Muscle of leg (tissue), 11 donors: ENCODE results near the gene GPBAR1. TPM values are rescaled to one million over a fixed set of nuclear protein-coding genes. Genes with fewer than 3 reads are reported as not detected.
"Not testable (repeated sequence)": the region's sequence is repeated elsewhere in the genome, so short reads cannot be mapped to it uniquely, and the experiment has no call there.

ENCODE experiments used
- DNase-seq: peaks from one replicate; pipeline ENCODE4 v3.0.0; 2013
- H3K27ac ChIP-seq: one replicate; pipeline ENCODE4 v1.5.1; 2013; ENCODE audit warnings: mild to moderate bottlenecking, low read length, control low read depth
- H3K27me3 ChIP-seq: one replicate; pipeline ENCODE4 v1.6.1; 2013; ENCODE audit warnings: low read length; ENCODE audit not compliant: control insufficient read depth, insufficient read depth
- H3K36me3 ChIP-seq: one replicate; pipeline ENCODE4 v1.6.1; 2013; ENCODE audit warnings: low read length; ENCODE audit not compliant: control insufficient read depth, insufficient read depth
- H3K4me1 ChIP-seq: one replicate; pipeline ENCODE4 v1.6.1; 2013; ENCODE audit warnings: low read length; ENCODE audit not compliant: control insufficient read depth, insufficient read depth
- H3K4me3 ChIP-seq: one replicate; pipeline ENCODE4 v1.5.1; 2013; ENCODE audit warnings: low read length, control low read depth
- H3K9me3 ChIP-seq: replicated peaks from 2 replicates; pipeline ENCODE4 v1.6.1; 2013; ENCODE audit warnings: low read depth, low read length; ENCODE audit not compliant: control insufficient read depth
- WGBS: methylation state at CpG from one replicate; pipeline ENCODE4 v1.1.5; 2013; ENCODE audit warnings: missing lambda C conversion rate; ENCODE audit not compliant: insufficient coverage; 5-methylcytosine and 5-hydroxymethylcytosine counted together
- polyA plus RNA-seq, 8 donors: library from polyadenylated mRNA; unstranded; fragments of 120-200 nt; gene quantifications; one replicate each; pipeline versions ENCODE4 v1.2.1 to v1.2.3, GENCODE V29; 2013; ENCODE audit warnings: inconsistent platforms in 1 of 8, low replicate concordance in 1 of 8; ENCODE audit not compliant: insufficient read length in 8 of 8, insufficient read depth in 1 of 8
- total RNA-seq: library from RNA; stranded (reverse); fragments of 120-200 nt; gene quantifications from one replicate; pipeline ENCODE4 v1.2.4, GENCODE V29; 2013

Gene GPBAR1
- total and polyA plus RNA-seq, 9 donors, result 1.3 to 5.7 (median 2.6) TPM

GRCh38 chr2:218311541-218312266 is 50.9 kb downstream of the GPBAR1 start:
- not testable (repeated sequence) for H3K27me3 ChIP-seq, H3K4me1 ChIP-seq, H3K36me3 ChIP-seq, H3K27ac ChIP-seq, H3K9me3 ChIP-seq, DNase-seq, H3K4me3 ChIP-seq
- WGBS, result no CpG with 5 or more reads among the region's 11 CpGs

GRCh38 chr2:218312267-218312756 is 51.5 kb downstream of the GPBAR1 start:
- DNase-seq, result no peak
- no peak overlapping the region for H3K27ac ChIP-seq
- no peaks in the 10 kb centered on the region for H3K36me3 ChIP-seq
- H3K4me1 ChIP-seq, result peaks cover 5% of the 10 kb centered on the region
- H3K9me3 ChIP-seq, result no peaks in the 10 kb centered on the region
- H3K4me3 ChIP-seq, result no peak overlapping the region
- WGBS, result no CpG with 5 or more reads among the region's 2 CpGs
- no peaks in the 10 kb centered on the region for H3K27me3 ChIP-seq

GRCh38 chr2:218313356-218313755 is 52.5 kb downstream of the GPBAR1 start:
- Histone ChIP-seq H3K27me3 (no peaks in the 10 kb centered on the region), H3K36me3 (no peaks in the 10 kb centered on the region), H3K27ac (no peak overlapping the region), H3K4me3 (no peak overlapping the region), H3K9me3 (no peaks in the 10 kb centered on the region), H3K4me1 (peaks cover 5% of the 10 kb centered on the region)
- DNase-seq, result no peak
- no CpG with 5 or more reads among the region's 1 CpG for WGBS

Other genes starting within 250 kb of the GPBAR1 start
- gene RUFY4, start 191.8 kb upstream of the GPBAR1 start, total RNA-seq, result 0.27 TPM
- under 1 TPM in 6 of 8 donors, not detected in 2; 0.14 to 0.28 (median 0.21) TPM for gene RUFY4, start 191.8 kb upstream of the GPBAR1 start, polyA plus RNA-seq
- gene CXCR2, start 135.0 kb upstream of the GPBAR1 start, total RNA-seq, result 0.04 TPM
- under 1 TPM; 0.12 to 0.83 (median 0.30) TPM for gene CXCR2, start 135.0 kb upstream of the GPBAR1 start, polyA plus RNA-seq
- not detected for gene CXCR1, start 94.1 kb upstream of the GPBAR1 start, total RNA-seq
- under 1 TPM in 4 of 8 donors, not detected in 4; 0.06 to 0.30 (median 0.11) TPM for gene CXCR1, start 94.1 kb upstream of the GPBAR1 start, polyA plus RNA-seq
- gene ARPC2, start 43.8 kb upstream of the GPBAR1 start, total RNA-seq, result 206 TPM
- gene ARPC2, start 43.8 kb upstream of the GPBAR1 start, polyA plus RNA-seq, result 100 to 1,000 TPM; 220 to 261 (median 237) TPM
- gene AAMP, start 9.1 kb downstream of the GPBAR1 start, total RNA-seq, result 88.4 TPM
- 100 to 1,000 TPM in 7 of 8 donors, 10 to 100 TPM in 1; 89.5 to 124 (median 111) TPM for gene AAMP, start 9.1 kb downstream of the GPBAR1 start, polyA plus RNA-seq
- gene PNKD, start 9.5 kb downstream of the GPBAR1 start, total RNA-seq, result 50.7 TPM
- gene PNKD, start 9.5 kb downstream of the GPBAR1 start, polyA plus RNA-seq, result 10 to 100 TPM; 46.4 to 61.8 (median 51.9) TPM
- gene TMBIM1, start 31.5 kb downstream of the GPBAR1 start, total RNA-seq, result 81.5 TPM
- 10 to 100 TPM; 72.2 to 95.7 (median 77.7) TPM for gene TMBIM1, start 31.5 kb downstream of the GPBAR1 start, polyA plus RNA-seq
- gene CATIP, start 95.8 kb downstream of the GPBAR1 start, total RNA-seq, result not detected
- gene CATIP, start 95.8 kb downstream of the GPBAR1 start, polyA plus RNA-seq, result under 1 TPM in 5 of 8 donors, not detected in 3; 0.07 to 0.31 (median 0.13) TPM
- gene SLC11A1, start 121.3 kb downstream of the GPBAR1 start, total RNA-seq, result 0.49 TPM
- 1 to 10 TPM in 3 of 8 donors, under 1 TPM in 5; 0.16 to 2.0 (median 0.64) TPM for gene SLC11A1, start 121.3 kb downstream of the GPBAR1 start, polyA plus RNA-seq
- 64.9 TPM for gene CTDSP1, start 138.9 kb downstream of the GPBAR1 start, total RNA-seq
- gene CTDSP1, start 138.9 kb downstream of the GPBAR1 start, polyA plus RNA-seq, result 100 to 1,000 TPM in 3 of 8 donors, 10 to 100 TPM in 5; 86.3 to 115 (median 93.9) TPM
- gene VIL1, start 158.1 kb downstream of the GPBAR1 start, total RNA-seq, result not detected
- 10 to 100 TPM in 1 of 8 donors, 1 to 10 TPM in 1, under 1 TPM in 4, not detected in 2; 0.12 to 19.1 (median 0.45) TPM for gene VIL1, start 158.1 kb downstream of the GPBAR1 start, polyA plus RNA-seq